Peyer's patch (tissue), 4 donors: ENCODE results near the gene GALNT17.

Source experiments
- POLR2A ChIP-seq, 2 donors: fragments of 450-650 bp; IDR thresholded peaks; one replicate each; pipeline ENCODE4 v1.5.1; 2017; ENCODE audit warnings: antibody characterized with exemption in 2 of 2, mild to moderate bottlenecking in 2 of 2, moderate library complexity in 2 of 2
- TF ChIP-seq, protein P1 (sequence below), 6 experiments: fragments of 450-650 bp in 4 of 6; fragments of 200-600 bp in 2 of 6; sonication (generic) in 1 of 6; IDR thresholded peaks; one replicate each; pipeline ENCODE4 v1.5.1; 2017 to 2019; ENCODE audit warnings: antibody characterized with exemption in 6 of 6, mild to moderate bottlenecking in 3 of 6, moderate library complexity in 1 of 6

DNA sequence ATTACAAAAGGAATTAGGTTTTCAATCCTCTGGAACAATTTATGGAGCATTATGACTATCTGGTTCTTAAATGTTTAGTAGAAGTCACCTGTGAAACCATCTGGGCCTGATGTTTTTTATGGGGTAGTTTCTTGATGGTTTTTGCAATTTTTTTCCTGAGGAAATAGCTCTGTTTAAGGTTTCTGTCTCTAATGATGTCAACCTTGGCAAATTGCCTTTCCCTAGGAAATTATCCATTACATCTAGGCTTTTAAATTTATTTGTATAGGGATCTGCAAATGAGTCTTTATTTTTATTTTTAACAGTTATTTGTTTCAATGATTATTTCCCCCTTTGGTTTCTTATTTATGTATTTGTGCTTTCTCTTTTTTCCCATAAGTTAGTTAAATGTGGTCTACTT, 222.8 kb downstream of the GALNT17 start:
- TF ChIP-seq, protein P1, sequence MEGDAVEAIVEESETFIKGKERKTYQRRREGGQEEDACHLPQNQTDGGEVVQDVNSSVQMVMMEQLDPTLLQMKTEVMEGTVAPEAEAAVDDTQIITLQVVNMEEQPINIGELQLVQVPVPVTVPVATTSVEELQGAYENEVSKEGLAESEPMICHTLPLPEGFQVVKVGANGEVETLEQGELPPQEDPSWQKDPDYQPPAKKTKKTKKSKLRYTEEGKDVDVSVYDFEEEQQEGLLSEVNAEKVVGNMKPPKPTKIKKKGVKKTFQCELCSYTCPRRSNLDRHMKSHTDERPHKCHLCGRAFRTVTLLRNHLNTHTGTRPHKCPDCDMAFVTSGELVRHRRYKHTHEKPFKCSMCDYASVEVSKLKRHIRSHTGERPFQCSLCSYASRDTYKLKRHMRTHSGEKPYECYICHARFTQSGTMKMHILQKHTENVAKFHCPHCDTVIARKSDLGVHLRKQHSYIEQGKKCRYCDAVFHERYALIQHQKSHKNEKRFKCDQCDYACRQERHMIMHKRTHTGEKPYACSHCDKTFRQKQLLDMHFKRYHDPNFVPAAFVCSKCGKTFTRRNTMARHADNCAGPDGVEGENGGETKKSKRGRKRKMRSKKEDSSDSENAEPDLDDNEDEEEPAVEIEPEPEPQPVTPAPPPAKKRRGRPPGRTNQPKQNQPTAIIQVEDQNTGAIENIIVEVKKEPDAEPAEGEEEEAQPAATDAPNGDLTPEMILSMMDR (IDR thresholded peaks at IDR 0.05), result no peak
- no peak for TF ChIP-seq POLR2A (IDR thresholded peaks at IDR 0.05)
